Lung microvascular endothelial cell (primary cell): ENCODE measurements around the gene RASEF. TPM values are rescaled to one million over a fixed set of nuclear protein-coding genes. Genes with fewer than 3 reads are reported as not detected.

Experiments
- DNase-seq, 2 donors: peaks; one replicate each; pipeline versions ENCODE4 v3.0.0 to v3.0.0-alpha.2; 2010; ENCODE audit warnings: low read depth in 2 of 2
- total RNA-seq: library from RNA; depleted of rRNA; stranded (reverse); fragments of >200 nt; gene quantifications from 2 replicates; pipeline ENCODE4 v1.2.1, GENCODE V29; 2014

RASEF gene
- total RNA-seq, 1 donor from 2014 or later, result under 0.01 TPM

GRCh38 chr9:83056911-83057310 is 6.0 kb downstream of the RASEF start:
- no peak for DNase-seq

GRCh38 chr9:83056174-83056573 is 6.8 kb downstream of the RASEF start:
- no peak for DNase-seq

- DNase-seq, result peak in 1 of 2 donors; percentile 23
Measured at GRCh38 chr9:83047839-83048775, 14.8 kb downstream of the RASEF start.

- DNase-seq, result no peak
Measured at GRCh38 chr9:83043597-83043996, 19.3 kb downstream of the RASEF start.

GRCh38 chr9:83041771-83042170 is 21.2 kb downstream of the RASEF start:
- no peak for DNase-seq

GRCh38 chr9:83039303-83039702 is 23.6 kb downstream of the RASEF start:
- no peak for DNase-seq

GRCh38 chr9:83036043-83036442 is 26.9 kb downstream of the RASEF start:
- no peak for DNase-seq

- DNase-seq, result no peak
Measured at GRCh38 chr9:83035143-83035542, 27.8 kb downstream of the RASEF start.

GRCh38 chr9:83034587-83034986 is 28.4 kb downstream of the RASEF start:
- no peak for DNase-seq

- no peak for DNase-seq
Measured at GRCh38 chr9:83034026-83034425, 28.9 kb downstream of the RASEF start.

GRCh38 chr9:83032065-83032625 is 30.8 kb downstream of the RASEF start:
- no peak for DNase-seq

GRCh38 chr9:83030391-83031107 is 32.4 kb downstream of the RASEF start:
- DNase-seq, result no peak

- DNase-seq, result no peak
Measured at GRCh38 chr9:83029531-83030137, 33.3 kb downstream of the RASEF start.

GRCh38 chr9:83027153-83027891 is 35.6 kb downstream of the RASEF start:
- no peak for DNase-seq

- DNase-seq, result no peak
Measured at GRCh38 chr9:83024506-83025125, 38.3 kb downstream of the RASEF start.

GRCh38 chr9:83023151-83023550 is 39.8 kb downstream of the RASEF start:
- no peak for DNase-seq

GRCh38 chr9:83020864-83021263 is 42.1 kb downstream of the RASEF start:
- DNase-seq, result no peak

- no peak for DNase-seq
Measured at GRCh38 chr9:83020327-83020726, 42.6 kb downstream of the RASEF start.

- no peak for DNase-seq
Measured at GRCh38 chr9:83019246-83019645, 43.7 kb downstream of the RASEF start.

GRCh38 chr9:83015897-83016296 is 47.0 kb downstream of the RASEF start:
- DNase-seq, result no peak
